GM12878 (cell line): ENCODE measurements around the gene AMN1. TPM values are rescaled to one million over a fixed set of nuclear protein-coding genes. Genes with fewer than 3 reads are reported as not detected.

ENCODE experiments used
- ATAC-seq: fragments of 200-7000 bp; cut with Tn5 transposase; 3 replicates; pipeline ENCODE4 v1.9.1; 2020; ENCODE audit warnings: mild to moderate bottlenecking, moderate library complexity
- BruUV-seq: library from RNA; stranded (reverse); fragments of 400-500 nt; replicated peaks from 2 replicates; lab custom pipeline; 2021; lab: Mats Ljungman, UMichigan
- CTCF ChIA-PET: fragments of 300-600 bp; sonication (Branson Sonifier 250); formaldehyde crosslinking; extraction: SDS; loops from one replicate; lab custom pipeline; 2021; ENCODE audit warnings: inconsistent platforms; lab: Yijun Ruan, JAX
- POLR2A ChIA-PET: fragments of 350-600 bp; formaldehyde crosslinking; extraction: SDS; loops from one replicate; lab custom pipeline; 2021; ENCODE audit warnings: inconsistent platforms; lab: Charles Lee
- RAD21 ChIA-PET: fragments of 300-600 bp; sonication (Branson Sonifier 250); formaldehyde crosslinking; loops from one replicate; lab custom pipeline; 2023; ENCODE audit warnings: antibody characterized with exemption; ENCODE audit not compliant: unreplicated experiment; lab: Charles Lee
- SMC1A ChIA-PET: fragments of 300-600 bp; sonication (Branson Sonifier 250); formaldehyde crosslinking; loops from one replicate; lab custom pipeline; 2023; ENCODE audit not compliant: unreplicated experiment, uncharacterized antibody; lab: Charles Lee
- DNase-seq: peaks from one replicate; pipeline ENCODE4 v3.0.0-alpha.2; 2011; ENCODE audit warnings: low read depth, low spot score
- FAIRE-seq: peaks from 3 replicates; lab custom pipeline; 2011; peaks lifted over from hg19 to GRCh38; lab: Jason Lieb, UNC
- H2AFZ ChIP-seq: 2 replicates; pipeline ENCODE4 v1.6.0; 2011; ENCODE audit warnings: low read depth, low read length, control low read depth; ENCODE audit not compliant: control insufficient read depth
- H3K27ac ChIP-seq: 2 replicates; pipeline ENCODE4 v1.5.1; 2011; ENCODE audit warnings: control low read depth; ENCODE audit not compliant: control insufficient read depth, insufficient read depth
- H3K27me3 ChIP-seq, 2 experiments: replicated peaks in 1 of 2; 2 replicates each; pipeline versions ENCODE4 v1.6.0 to v1.6.1; 2011; ENCODE audit warnings: low read length in 1 of 2; ENCODE audit not compliant: control insufficient read depth in 2 of 2, insufficient read depth in 2 of 2
- H3K36me3 ChIP-seq, 2 experiments: 2 replicates each; pipeline ENCODE4 v1.5.1; 2011; ENCODE audit warnings: low read length in 1 of 2; ENCODE audit not compliant: control insufficient read depth in 2 of 2, insufficient read depth in 2 of 2
- H3K4me1 ChIP-seq: 2 replicates; pipeline ENCODE4 v1.6.1; 2011; ENCODE audit warnings: mild to moderate bottlenecking, low read length, moderate library complexity, mixed read lengths; ENCODE audit not compliant: control insufficient read depth, insufficient read depth
- H3K4me2 ChIP-seq: 2 replicates; pipeline ENCODE4 v1.6.0; 2011; ENCODE audit warnings: control low read depth; ENCODE audit not compliant: control insufficient read depth, insufficient read depth
- H3K4me3 ChIP-seq: fragments of 200-600 bp; sonication (generic); 2 replicates; pipeline ENCODE4 v1.5.1; 2016
- H3K79me2 ChIP-seq: 2 replicates; pipeline ENCODE4 v1.6.0; 2011; ENCODE audit warnings: low read length; ENCODE audit not compliant: control insufficient read depth, insufficient read depth
- H3K9ac ChIP-seq: 2 replicates; pipeline ENCODE4 v1.8.0; 2011; ENCODE audit warnings: low read length, control low read depth, mixed read lengths; ENCODE audit not compliant: control insufficient read depth, insufficient read depth
- H3K9me3 ChIP-seq: replicated peaks from 3 replicates; pipeline ENCODE4 v1.5.1; 2011; ENCODE audit warnings: mild to moderate bottlenecking, low read length; ENCODE audit not compliant: control insufficient read depth, insufficient read depth
- H4K20me1 ChIP-seq: 2 replicates; pipeline ENCODE4 v1.6.0; 2011; ENCODE audit not compliant: control insufficient read depth, insufficient read depth
- BRCA1 ChIP-seq: IDR thresholded peaks from 2 replicates; pipeline ENCODE4 v1.6.1; 2011; ENCODE audit warnings: low read depth, low read length, improper control_type of control experiment
- FOS ChIP-seq: IDR thresholded peaks from 3 replicates; pipeline ENCODE4 v1.6.1; 2011; ENCODE audit warnings: borderline replicate concordance; ENCODE audit not compliant: insufficient read length; ENCODE audit errors: extremely low read depth
- MEF2A ChIP-seq: IDR thresholded peaks from 2 replicates; pipeline ENCODE4 v1.6.1; 2011; ENCODE audit warnings: low read depth, mild to moderate bottlenecking, low read length, moderate library complexity; ENCODE audit not compliant: insufficient read depth
- NFYA ChIP-seq: IDR thresholded peaks from 2 replicates; pipeline ENCODE4 v1.6.1; 2011; ENCODE audit warnings: low read depth, mild to moderate bottlenecking, low read length, improper control_type of control experiment, borderline replicate concordance
- SMAD5 ChIP-seq: IDR thresholded peaks from 2 replicates; pipeline ENCODE4 v1.6.1; 2016; ENCODE audit warnings: antibody characterized with exemption, low read depth
- SMC3 ChIP-seq: IDR thresholded peaks from 2 replicates; pipeline ENCODE4 v1.6.1; 2011; ENCODE audit warnings: low read length, improper control_type of control experiment, borderline replicate concordance
- WGBS: methylation state at CpG from one replicate; pipeline ENCODE4 v1.1.6; 2016; ENCODE audit warnings: low lambda C conversion rate; ENCODE audit not compliant: insufficient replicate concordance, insufficient coverage; ENCODE audit errors: missing lambda C conversion rate; 5-methylcytosine and 5-hydroxymethylcytosine counted together
- in situ Hi-C: fragments of 300-500 bp; cut with MboI; formaldehyde crosslinking; loops from 9 replicates; pipeline ENCODE4 v1.14.3; 2018; ENCODE audit warnings: mixed read lengths
- intact Hi-C: fragments of 100-400 bp; cut with micrococcal nuclease; formaldehyde crosslinking; loops from one replicate; pipeline ENCODE4 v1.14.2; 2022; ENCODE audit not compliant: unreplicated experiment
- polyA plus RNA-seq, 11 experiments: library from polyadenylated mRNA; depleted of rRNA in 4 of 11; unstranded in 6 of 11; stranded (reverse) in 5 of 11; fragments of >200 nt; fragmentation: Nextera tagmentation in 4 of 11; fragmentation: Illumina TruSeq in 1 of 11; extraction: Ambion mirVana in 4 of 11; extraction: Trizol in 1 of 11; gene quantifications; 1 replicate in 1 of 11; 2 replicates in 10 of 11; pipeline versions ENCODE4 v1.2.1 to v1.2.3, GENCODE V29; 2011 to 2016; ENCODE audit warnings: inconsistent platforms in 2 of 11, missing spikeins in 2 of 11, low read depth in 1 of 11
- total RNA-seq, 4 experiments: library from RNA; depleted of rRNA in 3 of 4; stranded (reverse); fragments of >200 nt in 3 of 4; fragmentation: Illumina TruSeq in 1 of 4; extraction: Trizol in 1 of 4; gene quantifications; 2 replicates each; pipeline versions ENCODE4 v1.2.1 to v1.2.3, GENCODE V29; 2013 to 2021
- TF ChIP-seq, protein P1 (sequence below): fragments of 450-650 bp; formaldehyde crosslinking; IDR thresholded peaks from 2 replicates; pipeline ENCODE4 v1.4.0; 2020; ENCODE audit warnings: mild to moderate bottlenecking, moderate library complexity
- TF ChIP-seq, protein P2 (sequence below): fragments of 450-650 bp; IDR thresholded peaks from 2 replicates; pipeline ENCODE4 v1.6.1; 2017; ENCODE audit warnings: mild to moderate bottlenecking, moderate library complexity
- TF ChIP-seq, protein P3 (sequence below): fragments of 450-650 bp; IDR thresholded peaks from 2 replicates; pipeline ENCODE4 v1.6.1; 2018; ENCODE audit warnings: borderline replicate concordance, mild to moderate bottlenecking; ENCODE audit not compliant: partially characterized antibody

AMN1 gene
- total and polyA plus RNA-seq, 10 of the 15 experiments (the other 5 are each of a cell fraction or from before 2014, with no cell fraction given) = 5.4 to 19.3 (median 9.3) TPM

DNA sequence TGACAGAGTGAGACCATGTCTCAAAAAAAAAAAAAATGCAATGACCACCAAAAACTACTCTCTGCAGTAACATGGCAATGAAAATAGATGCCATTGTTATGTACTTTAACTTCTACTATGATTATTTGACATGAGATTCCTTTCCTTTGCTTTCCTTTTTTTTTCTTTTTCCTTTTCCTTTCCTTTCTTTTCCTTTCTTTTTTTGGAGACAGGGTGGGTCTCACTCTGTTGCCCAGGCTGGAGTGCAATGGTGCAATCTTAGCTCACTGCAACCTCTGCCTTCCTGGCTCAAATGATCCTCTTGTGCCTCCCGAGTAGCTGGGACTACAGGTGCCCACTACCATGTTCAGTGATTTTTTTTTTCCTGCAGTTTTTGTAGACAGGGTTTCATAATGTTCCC, 94.2 kb downstream of the AMN1 start:
- CTCF ChIA-PET = interaction anchor here (2.4 kb wide), 1 partner anchor 19 kb away, joined by 10 read pairs; no protein-coding TSS in a partner anchor
- no peaks in the 10 kb centered on the region for H3K27me3 ChIP-seq
- no peak for FAIRE-seq
- SMC1A ChIA-PET = interaction anchor here (0.7 to 2.3 kb wide), 4 partner anchors 37 to 1115 kb away, joined by 3 to 31 read pairs (median 6); no protein-coding TSS in a partner anchor
- H3K4me3 ChIP-seq = no peak overlapping the region
- RAD21 ChIA-PET = no interaction called here
- in situ Hi-C loops = loop anchor here (5.0 kb wide), 2 partner anchors 47 to 232 kb away; no protein-coding TSS in a partner anchor
- no peaks in the 10 kb centered on the region for H4K20me1 ChIP-seq
- no peaks in the 10 kb centered on the region for H3K79me2 ChIP-seq
- TF ChIP-seq, protein P1, sequence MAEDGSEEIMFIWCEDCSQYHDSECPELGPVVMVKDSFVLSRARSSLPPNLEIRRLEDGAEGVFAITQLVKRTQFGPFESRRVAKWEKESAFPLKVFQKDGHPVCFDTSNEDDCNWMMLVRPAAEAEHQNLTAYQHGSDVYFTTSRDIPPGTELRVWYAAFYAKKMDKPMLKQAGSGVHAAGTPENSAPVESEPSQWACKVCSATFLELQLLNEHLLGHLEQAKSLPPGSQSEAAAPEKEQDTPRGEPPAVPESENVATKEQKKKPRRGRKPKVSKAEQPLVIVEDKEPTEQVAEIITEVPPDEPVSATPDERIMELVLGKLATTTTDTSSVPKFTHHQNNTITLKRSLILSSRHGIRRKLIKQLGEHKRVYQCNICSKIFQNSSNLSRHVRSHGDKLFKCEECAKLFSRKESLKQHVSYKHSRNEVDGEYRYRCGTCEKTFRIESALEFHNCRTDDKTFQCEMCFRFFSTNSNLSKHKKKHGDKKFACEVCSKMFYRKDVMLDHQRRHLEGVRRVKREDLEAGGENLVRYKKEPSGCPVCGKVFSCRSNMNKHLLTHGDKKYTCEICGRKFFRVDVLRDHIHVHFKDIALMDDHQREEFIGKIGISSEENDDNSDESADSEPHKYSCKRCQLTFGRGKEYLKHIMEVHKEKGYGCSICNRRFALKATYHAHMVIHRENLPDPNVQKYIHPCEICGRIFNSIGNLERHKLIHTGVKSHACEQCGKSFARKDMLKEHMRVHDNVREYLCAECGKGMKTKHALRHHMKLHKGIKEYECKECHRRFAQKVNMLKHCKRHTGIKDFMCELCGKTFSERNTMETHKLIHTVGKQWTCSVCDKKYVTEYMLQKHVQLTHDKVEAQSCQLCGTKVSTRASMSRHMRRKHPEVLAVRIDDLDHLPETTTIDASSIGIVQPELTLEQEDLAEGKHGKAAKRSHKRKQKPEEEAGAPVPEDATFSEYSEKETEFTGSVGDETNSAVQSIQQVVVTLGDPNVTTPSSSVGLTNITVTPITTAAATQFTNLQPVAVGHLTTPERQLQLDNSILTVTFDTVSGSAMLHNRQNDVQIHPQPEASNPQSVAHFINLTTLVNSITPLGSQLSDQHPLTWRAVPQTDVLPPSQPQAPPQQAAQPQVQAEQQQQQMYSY (CRISPR knock-in tag) = no peak
- TF ChIP-seq NFYA (no peak), MEF2A (no peak), SMC3 (no peak), SMAD5 (no peak), BRCA1 (no peak), FOS (no peak)
- TF ChIP-seq, protein P2, sequence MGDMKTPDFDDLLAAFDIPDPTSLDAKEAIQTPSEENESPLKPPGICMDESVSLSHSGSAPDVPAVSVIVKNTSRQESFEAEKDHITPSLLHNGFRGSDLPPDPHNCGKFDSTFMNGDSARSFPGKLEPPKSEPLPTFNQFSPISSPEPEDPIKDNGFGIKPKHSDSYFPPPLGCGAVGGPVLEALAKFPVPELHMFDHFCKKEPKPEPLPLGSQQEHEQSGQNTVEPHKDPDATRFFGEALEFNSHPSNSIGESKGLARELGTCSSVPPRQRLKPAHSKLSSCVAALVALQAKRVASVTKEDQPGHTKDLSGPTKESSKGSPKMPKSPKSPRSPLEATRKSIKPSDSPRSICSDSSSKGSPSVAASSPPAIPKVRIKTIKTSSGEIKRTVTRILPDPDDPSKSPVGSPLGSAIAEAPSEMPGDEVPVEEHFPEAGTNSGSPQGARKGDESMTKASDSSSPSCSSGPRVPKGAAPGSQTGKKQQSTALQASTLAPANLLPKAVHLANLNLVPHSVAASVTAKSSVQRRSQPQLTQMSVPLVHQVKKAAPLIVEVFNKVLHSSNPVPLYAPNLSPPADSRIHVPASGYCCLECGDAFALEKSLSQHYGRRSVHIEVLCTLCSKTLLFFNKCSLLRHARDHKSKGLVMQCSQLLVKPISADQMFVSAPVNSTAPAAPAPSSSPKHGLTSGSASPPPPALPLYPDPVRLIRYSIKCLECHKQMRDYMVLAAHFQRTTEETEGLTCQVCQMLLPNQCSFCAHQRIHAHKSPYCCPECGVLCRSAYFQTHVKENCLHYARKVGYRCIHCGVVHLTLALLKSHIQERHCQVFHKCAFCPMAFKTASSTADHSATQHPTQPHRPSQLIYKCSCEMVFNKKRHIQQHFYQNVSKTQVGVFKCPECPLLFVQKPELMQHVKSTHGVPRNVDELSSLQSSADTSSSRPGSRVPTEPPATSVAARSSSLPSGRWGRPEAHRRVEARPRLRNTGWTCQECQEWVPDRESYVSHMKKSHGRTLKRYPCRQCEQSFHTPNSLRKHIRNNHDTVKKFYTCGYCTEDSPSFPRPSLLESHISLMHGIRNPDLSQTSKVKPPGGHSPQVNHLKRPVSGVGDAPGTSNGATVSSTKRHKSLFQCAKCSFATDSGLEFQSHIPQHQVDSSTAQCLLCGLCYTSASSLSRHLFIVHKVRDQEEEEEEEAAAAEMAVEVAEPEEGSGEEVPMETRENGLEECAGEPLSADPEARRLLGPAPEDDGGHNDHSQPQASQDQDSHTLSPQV = no peak
- TF ChIP-seq, protein P3, sequence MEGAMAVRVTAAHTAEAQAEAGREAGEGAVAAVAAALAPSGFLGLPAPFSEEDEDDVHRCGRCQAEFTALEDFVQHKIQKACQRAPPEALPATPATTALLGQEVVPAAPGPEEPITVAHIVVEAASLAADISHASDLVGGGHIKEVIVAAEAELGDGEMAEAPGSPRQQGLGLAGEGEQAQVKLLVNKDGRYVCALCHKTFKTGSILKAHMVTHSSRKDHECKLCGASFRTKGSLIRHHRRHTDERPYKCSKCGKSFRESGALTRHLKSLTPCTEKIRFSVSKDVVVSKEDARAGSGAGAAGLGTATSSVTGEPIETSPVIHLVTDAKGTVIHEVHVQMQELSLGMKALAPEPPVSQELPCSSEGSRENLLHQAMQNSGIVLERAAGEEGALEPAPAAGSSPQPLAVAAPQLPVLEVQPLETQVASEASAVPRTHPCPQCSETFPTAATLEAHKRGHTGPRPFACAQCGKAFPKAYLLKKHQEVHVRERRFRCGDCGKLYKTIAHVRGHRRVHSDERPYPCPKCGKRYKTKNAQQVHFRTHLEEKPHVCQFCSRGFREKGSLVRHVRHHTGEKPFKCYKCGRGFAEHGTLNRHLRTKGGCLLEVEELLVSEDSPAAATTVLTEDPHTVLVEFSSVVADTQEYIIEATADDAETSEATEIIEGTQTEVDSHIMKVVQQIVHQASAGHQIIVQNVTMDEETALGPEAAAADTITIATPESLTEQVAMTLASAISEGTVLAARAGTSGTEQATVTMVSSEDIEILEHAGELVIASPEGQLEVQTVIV = no peak
- TF ChIP-seq, all 136 proteins: peak for 0
- H2AFZ ChIP-seq = no peak overlapping the region
- WGBS = 100% methylated on average over 1 of the region's 1 CpG
- DNase-seq = no peak
- POLR2A ChIA-PET = interaction anchor here (0.6 kb wide), 1 partner anchor 36 kb away, joined by 4 read pairs; no protein-coding TSS in a partner anchor
- no peak for ATAC-seq
- H3K9me3 ChIP-seq = no peaks in the 10 kb centered on the region
- H3K36me3 ChIP-seq = no peaks in the 10 kb centered on the region
- H3K9ac ChIP-seq = no peak overlapping the region
- peaks cover 17% of the 10 kb centered on the region; the same call in 1 of the 2 replicates for H3K4me1 ChIP-seq
- no peak overlapping the region for H3K27ac ChIP-seq
- no peak overlapping the region for H3K4me2 ChIP-seq
- BruUV-seq = no TSS peak
- intact Hi-C loops = loop anchor here (5.0 kb wide), 2 partner anchors 312 to 382 kb away; no protein-coding TSS in a partner anchor
